WERI-Rb-1 (cell line): ENCODE measurements around the gene PGM2.

Experiments
- DNase-seq: peaks from one replicate; pipeline ENCODE4 v3.0.0-alpha.2; 2020
- H3K27ac ChIP-seq: fragments of 250-450 bp; sonication (Bioruptor Pico); 2 replicates; pipeline ENCODE4 v1.5.1; 2020; ENCODE audit warnings: mild to moderate bottlenecking, moderate library complexity
- H3K27me3 ChIP-seq: fragments of 250-450 bp; sonication (Bioruptor Pico); 2 replicates; pipeline ENCODE4 v1.5.1; 2021; ENCODE audit warnings: mild to moderate bottlenecking, low read depth, moderate library complexity; ENCODE audit not compliant: insufficient read depth, severe bottlenecking
- H3K36me3 ChIP-seq: fragments of 250-450 bp; sonication (Bioruptor Pico); 2 replicates; pipeline ENCODE4 v1.5.1; 2020; ENCODE audit warnings: mild to moderate bottlenecking, moderate library complexity
- H3K4me3 ChIP-seq: 2 replicates; pipeline ENCODE4 v1.5.1; 2011; ENCODE audit warnings: low read depth, mild to moderate bottlenecking, control low read depth, low read length
- H3K9me3 ChIP-seq: fragments of 250-450 bp; sonication (Bioruptor Pico); 2 replicates; pipeline ENCODE4 v1.5.1; 2021; ENCODE audit warnings: mild to moderate bottlenecking, moderate library complexity; ENCODE audit not compliant: severe bottlenecking
- TF ChIP-seq, protein P1 (sequence below): IDR thresholded peaks from 2 replicates; pipeline ENCODE4 v1.5.1; 2011; ENCODE audit warnings: low read depth, mild to moderate bottlenecking, control low read depth, inconsistent platforms, low read length

The PGM2 gene

DNA sequence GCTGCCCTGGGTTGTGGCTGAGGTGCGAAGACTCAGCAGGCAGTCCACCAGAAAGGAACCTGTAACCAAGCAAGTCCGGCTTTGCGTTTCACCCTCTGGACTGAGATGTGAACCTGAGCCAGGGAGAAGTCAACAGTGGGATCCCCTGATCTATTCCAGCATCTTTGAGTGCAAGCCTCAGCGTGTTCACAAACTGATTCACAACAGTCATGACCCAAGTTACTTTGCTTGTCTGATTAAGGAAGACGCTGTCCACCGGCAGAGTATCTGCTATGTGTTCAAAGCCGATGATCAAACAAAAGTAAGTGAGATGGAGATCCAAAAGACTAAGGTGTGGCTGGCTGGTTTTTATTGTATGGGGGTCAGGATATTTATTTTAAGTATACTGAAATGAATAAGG is 75.7 kb downstream of the PGM2 start:
- Histone ChIP-seq H3K27ac (no peak overlapping the region), H3K9me3 (no peaks in the 10 kb centered on the region), H3K27me3 (no peaks in the 10 kb centered on the region), H3K36me3 (no peaks in the 10 kb centered on the region), H3K4me3 (no peak overlapping the region)
- TF ChIP-seq, protein P1, sequence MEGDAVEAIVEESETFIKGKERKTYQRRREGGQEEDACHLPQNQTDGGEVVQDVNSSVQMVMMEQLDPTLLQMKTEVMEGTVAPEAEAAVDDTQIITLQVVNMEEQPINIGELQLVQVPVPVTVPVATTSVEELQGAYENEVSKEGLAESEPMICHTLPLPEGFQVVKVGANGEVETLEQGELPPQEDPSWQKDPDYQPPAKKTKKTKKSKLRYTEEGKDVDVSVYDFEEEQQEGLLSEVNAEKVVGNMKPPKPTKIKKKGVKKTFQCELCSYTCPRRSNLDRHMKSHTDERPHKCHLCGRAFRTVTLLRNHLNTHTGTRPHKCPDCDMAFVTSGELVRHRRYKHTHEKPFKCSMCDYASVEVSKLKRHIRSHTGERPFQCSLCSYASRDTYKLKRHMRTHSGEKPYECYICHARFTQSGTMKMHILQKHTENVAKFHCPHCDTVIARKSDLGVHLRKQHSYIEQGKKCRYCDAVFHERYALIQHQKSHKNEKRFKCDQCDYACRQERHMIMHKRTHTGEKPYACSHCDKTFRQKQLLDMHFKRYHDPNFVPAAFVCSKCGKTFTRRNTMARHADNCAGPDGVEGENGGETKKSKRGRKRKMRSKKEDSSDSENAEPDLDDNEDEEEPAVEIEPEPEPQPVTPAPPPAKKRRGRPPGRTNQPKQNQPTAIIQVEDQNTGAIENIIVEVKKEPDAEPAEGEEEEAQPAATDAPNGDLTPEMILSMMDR: no peak
- DNase-seq: no peak

DNA sequence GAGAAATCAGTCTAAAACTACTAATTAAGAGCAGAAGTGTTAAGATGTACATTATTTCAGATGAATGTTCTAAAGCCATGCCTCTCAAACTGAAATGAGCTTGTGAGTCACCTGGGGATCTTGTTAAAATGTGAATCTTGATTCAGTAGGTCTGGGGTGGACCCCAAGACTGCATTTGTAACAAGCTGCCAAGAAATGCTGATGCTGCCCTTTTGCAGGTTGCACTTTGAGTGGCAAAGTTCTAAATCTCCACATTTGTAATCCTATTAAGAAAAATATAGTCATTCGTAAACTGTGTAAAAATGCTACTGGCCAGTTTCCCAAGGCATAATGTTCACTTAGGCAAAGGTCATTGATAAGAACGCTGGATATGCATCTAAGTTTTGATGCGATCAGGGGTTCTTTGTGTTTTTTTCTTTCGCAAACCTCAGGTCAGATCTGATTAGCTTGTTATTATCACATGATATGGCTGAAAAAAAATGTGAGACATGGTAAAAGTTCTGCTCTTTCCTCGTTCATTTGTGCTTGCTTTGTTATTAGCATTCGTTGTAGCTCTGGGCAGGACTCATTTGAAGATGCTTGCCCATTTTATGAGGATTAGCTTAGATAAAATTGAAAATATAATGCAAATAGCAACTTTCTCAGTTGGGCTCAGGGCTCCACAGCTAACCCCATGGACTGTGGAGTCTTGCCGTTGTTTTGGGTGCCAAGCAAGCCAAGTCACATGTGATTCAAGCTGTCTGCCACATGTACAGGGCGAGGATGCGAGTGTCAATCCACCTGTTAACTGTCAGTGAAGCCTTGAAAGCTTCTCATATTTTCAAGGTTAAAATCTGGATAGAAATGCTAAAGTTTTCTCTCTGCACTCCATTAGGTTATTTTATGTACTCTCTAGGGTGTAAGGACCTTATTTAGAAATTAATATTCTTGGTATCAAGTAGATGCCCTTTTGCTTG is 76.5 kb downstream of the PGM2 start:
- TF ChIP-seq, protein P1: no peak
- no peaks in the 10 kb centered on the region for H3K27me3 ChIP-seq
- no peaks in the 10 kb centered on the region for H3K36me3 ChIP-seq
- H3K9me3 ChIP-seq: no peaks in the 10 kb centered on the region
- DNase-seq: no peak
- H3K4me3 ChIP-seq: no peak overlapping the region
- no peak overlapping the region for H3K27ac ChIP-seq

DNA sequence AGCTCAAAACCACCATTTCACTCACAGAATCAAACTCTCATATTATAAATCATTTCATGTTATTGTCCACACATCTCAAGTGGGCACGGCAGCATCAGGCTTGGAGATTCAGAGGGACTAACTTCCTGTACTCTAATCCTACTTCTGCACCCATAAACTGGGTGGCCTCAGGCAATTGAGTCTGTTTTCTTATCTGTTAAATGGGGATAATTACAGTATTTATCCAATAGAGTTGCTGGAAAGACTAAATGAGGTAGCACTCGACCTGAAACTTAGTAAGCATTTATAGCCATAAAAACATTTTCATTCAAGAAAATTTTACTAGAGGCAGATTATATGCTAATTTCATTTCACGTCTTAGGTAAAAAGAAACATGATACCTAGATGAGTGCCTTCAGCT is 77.4 kb downstream of the PGM2 start:
- H3K9me3 ChIP-seq: no peaks in the 10 kb centered on the region
- no peaks in the 10 kb centered on the region for H3K36me3 ChIP-seq
- H3K27ac ChIP-seq: no peak overlapping the region
- DNase-seq: no peak
- no peaks in the 10 kb centered on the region for H3K27me3 ChIP-seq
- no peak overlapping the region for H3K4me3 ChIP-seq
- TF ChIP-seq, protein P1: no peak

DNA sequence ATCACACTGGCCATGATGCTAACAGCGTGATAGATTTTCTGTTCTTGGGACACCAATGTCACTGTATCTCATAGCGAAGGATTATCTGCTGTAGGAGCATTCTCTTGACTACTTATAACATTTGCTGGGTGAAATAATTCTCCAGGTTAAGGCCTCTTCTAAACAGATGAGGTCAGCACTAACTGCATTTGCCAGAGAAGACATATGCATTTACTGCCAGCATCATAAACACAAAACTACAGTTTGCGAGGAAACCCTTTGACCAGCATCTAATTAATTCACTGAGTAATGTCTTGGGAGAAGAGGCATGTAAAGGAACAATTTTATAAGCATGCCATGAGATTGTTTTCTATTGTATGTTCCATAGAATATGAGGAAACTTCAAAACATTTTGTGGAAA is 78.3 kb downstream of the PGM2 start:
- Histone ChIP-seq H3K36me3 (no peaks in the 10 kb centered on the region), H3K27ac (no peak overlapping the region), H3K9me3 (no peaks in the 10 kb centered on the region), H3K27me3 (no peaks in the 10 kb centered on the region), H3K4me3 (no peak overlapping the region)
- DNase-seq: no peak
- TF ChIP-seq, protein P1: no peak

DNA sequence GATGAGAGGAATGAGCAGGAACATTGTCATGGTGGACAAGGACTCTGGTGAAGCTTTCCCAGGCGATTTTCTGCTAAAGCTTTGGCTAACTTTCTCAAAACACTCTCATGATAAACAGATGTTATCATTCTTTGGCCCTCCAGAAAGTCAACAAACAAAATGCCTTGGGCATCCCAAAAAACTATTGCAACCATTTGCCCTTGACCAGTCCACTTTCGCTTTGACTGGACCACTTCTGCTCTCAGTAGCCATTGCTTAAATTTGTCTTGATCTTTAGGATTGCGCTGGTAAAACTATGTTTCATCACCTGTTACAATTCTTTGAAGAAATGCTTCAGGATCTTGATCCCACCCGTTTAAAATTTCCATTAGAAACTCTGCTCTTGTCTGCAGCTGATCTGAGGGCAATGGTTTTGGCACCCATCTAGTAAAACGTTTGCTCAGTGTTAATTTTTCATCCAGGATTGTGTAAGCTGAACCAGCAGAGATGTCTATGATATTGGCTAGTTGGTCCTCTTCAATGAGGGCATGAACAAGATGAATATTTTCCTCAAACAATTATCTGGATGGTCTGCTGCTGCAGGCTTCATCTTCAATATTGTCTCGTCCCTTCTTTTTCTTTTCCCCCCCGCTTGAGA is 79.2 kb downstream of the PGM2 start:
- TF ChIP-seq, protein P1: no peak
- no peak overlapping the region for H3K27ac ChIP-seq
- H3K9me3 ChIP-seq: no peaks in the 10 kb centered on the region
- no peak overlapping the region for H3K4me3 ChIP-seq
- no peaks in the 10 kb centered on the region for H3K36me3 ChIP-seq
- H3K27me3 ChIP-seq: no peaks in the 10 kb centered on the region
- no peak for DNase-seq
